A549 (cell line): ENCODE results near the gene BFSP1. TPM values are rescaled to one million over a fixed set of nuclear protein-coding genes. Genes with fewer than 3 reads are reported as not detected.

ENCODE experiments used
- ATAC-seq, 2 experiments: fragments of 200-7000 bp in 1 of 2; fragments of >200 bp in 1 of 2; cut with Nextera tagmentation in 1 of 2; cut with Tn5 transposase in 1 of 2; 3 replicates each; pipeline versions ENCODE4 v1.8.0 to v1.9.1; 2018 to 2020; ENCODE audit warnings: mild to moderate bottlenecking in 1 of 2, moderate library complexity in 1 of 2
- CTCF ChIA-PET: fragments of 300-600 bp; sonication (Branson Sonifier 250); formaldehyde crosslinking; extraction: SDS; loops from one replicate; lab custom pipeline; 2021; ENCODE audit warnings: antibody characterized with exemption, inconsistent platforms; lab: Yijun Ruan, JAX
- POLR2A ChIA-PET: fragments of 350-600 bp; formaldehyde crosslinking; extraction: SDS; loops from one replicate; lab custom pipeline; 2021; ENCODE audit warnings: antibody characterized with exemption, inconsistent platforms; lab: Yijun Ruan, JAX
- DNase-seq, 2 experiments: peaks; one replicate each; pipeline versions ENCODE4 v3.0.0 to v3.0.0-alpha.2; 2011 to 2016; ENCODE audit warnings: low read depth in 1 of 2, low spot score in 1 of 2
- FAIRE-seq: peaks from 2 replicates; lab custom pipeline; 2011; peaks lifted over from hg19 to GRCh38; lab: Jason Lieb, UNC
- H3K27ac ChIP-seq, 2 experiments: fragments of >200 bp; sonication (Bioruptor Twin); formaldehyde crosslinking; 3 replicates each; pipeline ENCODE4 v1.5.1; 2016 to 2017
- H3K4me1 ChIP-seq: fragments of >200 bp; sonication (Bioruptor Twin); formaldehyde crosslinking; 3 replicates; pipeline ENCODE4 v1.6.1; 2016
- H3K4me2 ChIP-seq: fragments of >200 bp; sonication (Bioruptor Twin); formaldehyde crosslinking; 3 replicates; pipeline ENCODE4 v1.6.1; 2016
- H3K4me3 ChIP-seq: fragments of >200 bp; sonication (Bioruptor Twin); formaldehyde crosslinking; 3 replicates; pipeline ENCODE4 v1.5.1; 2016
- H3K9me3 ChIP-seq: fragments of >200 bp; sonication (Bioruptor Twin); formaldehyde crosslinking; 3 replicates; pipeline ENCODE4 v1.6.1; 2016
- BHLHE40 ChIP-seq: IDR thresholded peaks from 2 replicates; pipeline ENCODE4 v1.6.1; 2012; ENCODE audit warnings: low read depth, low read length, inconsistent platforms
- CBX2 ChIP-seq: fragments of 200-600 bp; sonication (generic); IDR thresholded peaks from 2 replicates; pipeline ENCODE4 v1.6.1; 2016; ENCODE audit warnings: low read depth, mild to moderate bottlenecking, borderline replicate concordance
- CEBPB ChIP-seq, 2 experiments: fragments of >200 bp in 1 of 2; sonication (Bioruptor Twin) in 1 of 2; formaldehyde crosslinking in 1 of 2; IDR thresholded peaks; 2 replicates each; pipeline ENCODE4 v1.6.1; 2012 to 2016
- CHD2 ChIP-seq: fragments of 150-350 bp; IDR thresholded peaks from 2 replicates; pipeline ENCODE4 v1.6.1; 2014; ENCODE audit warnings: low read length; ENCODE audit not compliant: partially characterized antibody
- EHMT2 ChIP-seq: fragments of 200-600 bp; sonication (generic); IDR thresholded peaks from 2 replicates; pipeline ENCODE4 v1.6.1; 2016; ENCODE audit warnings: antibody characterized with exemption, low read depth, mild to moderate bottlenecking, moderate library complexity
- EP300 ChIP-seq, 2 experiments: fragments of >200 bp; sonication (Bioruptor Twin); formaldehyde crosslinking; IDR thresholded peaks; 2 replicates in 1 of 2; 3 replicates in 1 of 2; pipeline ENCODE4 v1.6.1; 2016 to 2017
- FOSL2 ChIP-seq, 2 experiments: fragments of 450-650 bp in 1 of 2; fragments of >200 bp in 1 of 2; sonication (Bioruptor Twin) in 1 of 2; formaldehyde crosslinking; IDR thresholded peaks; 2 replicates each; pipeline versions ENCODE4 v1.5.0 to v1.6.1; 2016 to 2020; ENCODE audit warnings: mild to moderate bottlenecking in 1 of 2, moderate library complexity in 1 of 2
- HDAC2 ChIP-seq: fragments of 200-600 bp; sonication (generic); IDR thresholded peaks from 2 replicates; pipeline ENCODE4 v1.6.1; 2016
- KDM1A ChIP-seq: fragments of 200-600 bp; sonication (generic); IDR thresholded peaks from 2 replicates; pipeline ENCODE4 v1.6.1; 2016; ENCODE audit warnings: low read depth, mild to moderate bottlenecking
- KDM5A ChIP-seq: fragments of 200-600 bp; sonication (generic); IDR thresholded peaks from 2 replicates; pipeline ENCODE4 v1.6.1; 2016; ENCODE audit warnings: antibody characterized with exemption, mild to moderate bottlenecking
- MAFK ChIP-seq: fragments of 450-650 bp; IDR thresholded peaks from 2 replicates; pipeline ENCODE4 v1.6.1; 2014; ENCODE audit not compliant: partially characterized antibody
- MAZ ChIP-seq: fragments of 150-350 bp; IDR thresholded peaks from 2 replicates; pipeline ENCODE4 v1.6.1; 2014; ENCODE audit warnings: antibody characterized with exemption, low read depth, low read length, borderline replicate concordance
- NFE2L2 ChIP-seq: fragments of 150-350 bp; conservative IDR thresholded peaks from 2 replicates; pipeline ENCODE4 v1.6.1; 2014; ENCODE audit warnings: low read length
- NR3C1 ChIP-seq: fragments of >200 bp; sonication (Bioruptor Twin); formaldehyde crosslinking; IDR thresholded peaks from 3 replicates; pipeline ENCODE4 v1.6.1; 2017
- PBX3 ChIP-seq: IDR thresholded peaks from 2 replicates; pipeline ENCODE4 v1.6.1; 2012
- RAD21 ChIP-seq, 2 experiments: fragments of >200 bp in 1 of 2; sonication (Bioruptor Twin) in 1 of 2; formaldehyde crosslinking in 1 of 2; IDR thresholded peaks in 1 of 2; conservative IDR thresholded peaks in 1 of 2; 2 replicates in 1 of 2; 3 replicates in 1 of 2; pipeline ENCODE4 v1.6.1; 2012 to 2018; ENCODE audit warnings: inconsistent platforms in 1 of 2
- REST ChIP-seq: fragments of 200-600 bp; sonication (generic); IDR thresholded peaks from 2 replicates; pipeline ENCODE4 v1.6.1; 2016; ENCODE audit warnings: antibody characterized with exemption, mild to moderate bottlenecking, moderate library complexity
- RNF2 ChIP-seq: fragments of 200-600 bp; sonication (generic); IDR thresholded peaks from 2 replicates; pipeline ENCODE4 v1.6.1; 2016; ENCODE audit warnings: low read depth, mild to moderate bottlenecking, antibody characterized with exemption, moderate library complexity, borderline replicate concordance
- SREBF2 ChIP-seq: fragments of 450-650 bp; IDR thresholded peaks from 2 replicates; pipeline ENCODE4 v1.6.1; 2014; ENCODE audit warnings: mild to moderate bottlenecking, moderate library complexity
- TP53 ChIP-seq: fragments of 250-450 bp; sonication (Bioruptor Pico); IDR thresholded peaks from 2 replicates; pipeline ENCODE4 v1.5.0; 2021; ENCODE audit warnings: mild to moderate bottlenecking, moderate library complexity
- USF2 ChIP-seq: fragments of 450-650 bp; IDR thresholded peaks from 2 replicates; pipeline ENCODE4 v1.6.1; 2014; ENCODE audit warnings: antibody characterized with exemption
- ZFP36 ChIP-seq: fragments of 450-650 bp; IDR thresholded peaks from 2 replicates; pipeline ENCODE4 v1.6.1; 2014; ENCODE audit warnings: borderline replicate concordance; ENCODE audit not compliant: partially characterized antibody
- ZNF302 ChIP-seq: fragments of 250-450 bp; sonication (Bioruptor Pico); IDR thresholded peaks from 2 replicates; pipeline ENCODE4 v1.9.0; 2021; ENCODE audit warnings: inconsistent platforms, mild to moderate bottlenecking, moderate library complexity
- ZSCAN20 ChIP-seq: fragments of 250-450 bp; sonication (Bioruptor Pico); IDR thresholded peaks from 2 replicates; pipeline ENCODE4 v1.8.0; 2022; ENCODE audit warnings: mild to moderate bottlenecking, moderate library complexity
- WGBS: methylation state at CpG from one replicate; pipeline ENCODE4 v1.1.6; 2017; ENCODE audit errors: missing lambda C conversion rate; 5-methylcytosine and 5-hydroxymethylcytosine counted together
- polyA plus RNA-seq, 4 experiments: library from polyadenylated mRNA; depleted of rRNA in 3 of 4; stranded (reverse); fragments of >200 nt; fragmentation: RNase III in 1 of 4; extraction: RNeasy Plus Mini Kit Qiagen cat#74134 plus additional on column Dnase treatment in 1 of 4; gene quantifications; 2 replicates in 3 of 4; 3 replicates in 1 of 4; pipeline ENCODE4 v1.2.3, GENCODE V29; 2011 to 2017

Gene BFSP1
- polyA plus RNA-seq, 2 of the 4 experiments (the other 2 are of a cell fraction): 7.2 to 8.3 TPM

- TF ChIP-seq RNF2: no peak
- no peak for TF ChIP-seq CEBPB (IDR thresholded peaks at IDR 0.05)
- TF ChIP-seq FOSL2 (IDR thresholded peaks at IDR 0.05): no peak
- TF ChIP-seq FOSL2 (CRISPR knock-in tag; IDR thresholded peaks at IDR 0.05): no peak
These were observed 67.5 kb downstream of the BFSP1 start (continued) for GRCh38 chr20:17463711-17464110.

- H3K4me1 ChIP-seq: no peaks in the 10 kb centered on the region
- no peak for TF ChIP-seq SREBF2
- TF ChIP-seq EP300 (IDR thresholded peaks at IDR 0.05): no peak
- TF ChIP-seq ZFP36: no peak
- no peak for TF ChIP-seq NR3C1
- TF ChIP-seq NFE2L2: no peak
- no peak for TF ChIP-seq ZNF302 (CRISPR knock-in tag)
- no peak for TF ChIP-seq MAZ
- no peak for TF ChIP-seq RNF2
- TF ChIP-seq CHD2: no peak
- TF ChIP-seq PBX3: no peak
- TF ChIP-seq RAD21 (conservative IDR thresholded peaks at IDR 0.05 in 1 of 2, IDR thresholded peaks at IDR 0.05 in 1 of 2): no peak
- no peak for TF ChIP-seq MAFK
- TF ChIP-seq REST: no peak
- TF ChIP-seq KDM5A: no peak
- no peak for TF ChIP-seq ZSCAN20
- H3K4me2 ChIP-seq: no peak overlapping the region
- no peak for DNase-seq
- ChIA-PET POLR2A (no interaction called here), CTCF (no interaction called here)
- no peaks in the 10 kb centered on the region for H3K9me3 ChIP-seq
- no peak overlapping the region for H3K27ac ChIP-seq
- no peak for FAIRE-seq
- H3K4me3 ChIP-seq: no peak overlapping the region
- 5% methylated on average over 3 of the region's 3 CpGs for WGBS
- ATAC-seq: no peak
These were observed 69.2 kb downstream of the BFSP1 start for GRCh38 chr20:17461941-17462340.

GRCh38 chr20:17460119-17460518, 71.1 kb downstream of the BFSP1 start:
- Histone ChIP-seq H3K4me3 (no peak overlapping the region), H3K4me1 (no peaks in the 10 kb centered on the region), H3K9me3 (no peaks in the 10 kb centered on the region), H3K27ac (no peak overlapping the region), H3K4me2 (0 out of 3 replicates have a peak overlapping the region, but pooled peaks have one; percentile 4)
- no peak for TF ChIP-seq REST
- no peak for TF ChIP-seq CBX2
- TF ChIP-seq USF2: peak; percentile 49
- TF ChIP-seq RNF2: no peak
- TF ChIP-seq HDAC2: no peak
- no peak for TF ChIP-seq EHMT2
- no peak for TF ChIP-seq TP53 (CRISPR knock-in tag)
- no peak for TF ChIP-seq KDM1A
- TF ChIP-seq NFE2L2: no peak
- TF ChIP-seq BHLHE40: no peak
- TF ChIP-seq MAFK: peak; percentile 88
- ATAC-seq (no peak), FAIRE-seq (no peak), DNase-seq (peak; percentile 36 to 43)
- ChIA-PET CTCF (no interaction called here), POLR2A (interaction anchor here (0.7 kb wide), 1 partner anchor 568 kb away, joined by 3 read pairs; no protein-coding TSS in a partner anchor)
- WGBS: 29% methylated on average over 2 of the region's 2 CpGs
